ENCODE data around the gene NFE2L2.

NFE2L2 gene

DNA sequence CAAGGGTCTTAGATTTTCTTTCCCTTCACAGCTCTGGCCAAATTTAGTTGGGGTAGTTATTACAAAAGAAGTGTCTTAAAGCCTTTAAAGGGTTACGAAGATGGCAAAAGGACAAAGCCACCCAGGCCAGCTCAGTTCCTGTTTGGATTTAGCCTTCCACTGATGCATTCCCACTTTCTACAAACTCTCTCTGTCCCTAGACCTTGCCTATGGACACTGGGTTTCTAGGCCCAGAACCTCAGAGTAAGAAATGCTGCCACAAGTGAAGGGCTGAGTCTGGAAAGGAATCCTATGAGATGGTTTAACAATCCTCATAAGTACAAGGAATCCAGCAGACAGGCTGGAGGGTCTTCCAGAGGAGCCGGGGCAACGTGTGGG, 13.4 kb downstream of the NFE2L2 start:
- Histone ChIP-seq H3K9ac (ENCODE audit: low read length) (no peak overlapping the region), H4K20me1 (ENCODE audit: low read depth, low read length) (peaks cover 40% of the 10 kb centered on the region; the same call in 1 of the 2 replicates), H3K27ac (ENCODE audit: low read depth, low read length) (no peak overlapping the region), H3K9me2 (replicated peaks; ENCODE audit: insufficient read depth, low read length) (no peaks in the 10 kb centered on the region), H3K9me3 (ENCODE audit: insufficient read depth, low read length) (no peaks in the 10 kb centered on the region), H3K4me2 (ENCODE audit: low read depth, low read length, poor library complexity, severe bottlenecking) (no peak overlapping the region), H3K27me3 (ENCODE audit: low read length) (no peaks in the 10 kb centered on the region), H3K4me3 (ENCODE audit: insufficient read depth, low read length, poor library complexity, severe bottlenecking) (no peak overlapping the region), H3F3A (ENCODE audit: insufficient read depth) (no peaks in the 10 kb centered on the region), H3K36me3 (ENCODE audit: low read length) (no peaks in the 10 kb centered on the region), H2AFZ (ENCODE audit: low read depth, low read length, severe bottlenecking) (no peak overlapping the region), H3K79me2 (ENCODE audit: insufficient read depth, low read length) (peaks cover 100% of the 10 kb centered on the region)
- no peak for TF ChIP-seq EZH2phosphoT487 (conservative IDR thresholded peaks at IDR 0.05; ENCODE audit: low read length)
- TF ChIP-seq, protein P1, sequence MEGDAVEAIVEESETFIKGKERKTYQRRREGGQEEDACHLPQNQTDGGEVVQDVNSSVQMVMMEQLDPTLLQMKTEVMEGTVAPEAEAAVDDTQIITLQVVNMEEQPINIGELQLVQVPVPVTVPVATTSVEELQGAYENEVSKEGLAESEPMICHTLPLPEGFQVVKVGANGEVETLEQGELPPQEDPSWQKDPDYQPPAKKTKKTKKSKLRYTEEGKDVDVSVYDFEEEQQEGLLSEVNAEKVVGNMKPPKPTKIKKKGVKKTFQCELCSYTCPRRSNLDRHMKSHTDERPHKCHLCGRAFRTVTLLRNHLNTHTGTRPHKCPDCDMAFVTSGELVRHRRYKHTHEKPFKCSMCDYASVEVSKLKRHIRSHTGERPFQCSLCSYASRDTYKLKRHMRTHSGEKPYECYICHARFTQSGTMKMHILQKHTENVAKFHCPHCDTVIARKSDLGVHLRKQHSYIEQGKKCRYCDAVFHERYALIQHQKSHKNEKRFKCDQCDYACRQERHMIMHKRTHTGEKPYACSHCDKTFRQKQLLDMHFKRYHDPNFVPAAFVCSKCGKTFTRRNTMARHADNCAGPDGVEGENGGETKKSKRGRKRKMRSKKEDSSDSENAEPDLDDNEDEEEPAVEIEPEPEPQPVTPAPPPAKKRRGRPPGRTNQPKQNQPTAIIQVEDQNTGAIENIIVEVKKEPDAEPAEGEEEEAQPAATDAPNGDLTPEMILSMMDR (IDR thresholded peaks at IDR 0.05; ENCODE audit: insufficient read depth, low read length, poor library complexity, severe bottlenecking): no peak

DNA sequence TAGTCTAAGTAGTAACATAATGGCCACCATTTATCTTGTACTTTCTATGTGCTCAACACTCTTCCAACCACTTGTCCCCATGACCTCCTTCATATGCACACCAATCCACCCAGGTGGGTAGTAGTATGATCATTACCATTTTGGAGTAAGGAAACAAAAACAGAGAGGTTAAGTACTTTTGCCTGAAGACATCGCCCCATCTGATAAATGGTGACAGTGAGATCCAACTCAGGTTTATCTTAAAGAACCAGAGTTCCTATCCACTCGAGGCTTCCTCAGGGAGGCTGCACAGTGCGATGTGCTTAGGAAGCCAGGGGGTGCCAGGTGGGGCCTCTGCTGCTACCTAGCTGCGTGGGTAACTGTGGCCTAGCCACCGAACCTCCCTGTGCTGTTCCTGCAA, 14.1 kb downstream of the NFE2L2 start:
- Histone ChIP-seq H3K9ac (ENCODE audit: low read length) (no peak overlapping the region), H3K9me3 (ENCODE audit: insufficient read depth, low read length) (no peaks in the 10 kb centered on the region), H3F3A (ENCODE audit: insufficient read depth) (no peaks in the 10 kb centered on the region), H3K79me2 (ENCODE audit: insufficient read depth, low read length) (peaks cover 100% of the 10 kb centered on the region), H3K27me3 (ENCODE audit: low read length) (no peaks in the 10 kb centered on the region), H4K20me1 (ENCODE audit: low read depth, low read length) (peaks cover 37% of the 10 kb centered on the region; the same call in 1 of the 2 replicates), H3K27ac (ENCODE audit: low read depth, low read length) (no peak overlapping the region), H2AFZ (ENCODE audit: low read depth, low read length, severe bottlenecking) (no peak overlapping the region), H3K36me3 (ENCODE audit: low read length) (no peaks in the 10 kb centered on the region), H3K9me2 (replicated peaks; ENCODE audit: insufficient read depth, low read length) (no peaks in the 10 kb centered on the region), H3K4me2 (ENCODE audit: low read depth, low read length, poor library complexity, severe bottlenecking) (no peak overlapping the region), H3K4me3 (ENCODE audit: insufficient read depth, low read length, poor library complexity, severe bottlenecking) (no peak overlapping the region)
- TF ChIP-seq, protein P1 (IDR thresholded peaks at IDR 0.05; ENCODE audit: insufficient read depth, low read length, poor library complexity, severe bottlenecking): no peak
- no peak for TF ChIP-seq EZH2phosphoT487 (conservative IDR thresholded peaks at IDR 0.05; ENCODE audit: low read length)

DNA sequence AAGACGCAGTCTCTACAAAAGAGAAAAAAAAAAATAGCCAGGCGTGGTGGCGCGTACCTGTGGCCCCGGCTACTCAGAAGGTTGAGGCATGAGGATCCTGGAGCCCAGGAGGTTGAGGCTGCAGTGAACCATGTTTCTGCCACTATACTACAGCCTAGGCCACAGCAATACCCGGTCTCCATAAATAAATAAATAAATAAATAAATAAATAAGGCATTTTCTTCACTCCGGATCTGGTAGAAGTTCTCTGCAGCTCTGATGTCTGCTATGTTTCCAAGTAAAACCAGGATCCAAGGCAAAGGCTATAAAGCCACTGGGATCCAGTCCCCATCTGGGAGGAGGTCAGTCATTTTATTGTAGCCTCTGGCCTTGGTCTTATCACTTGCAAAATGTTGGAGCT, 15.5 kb downstream of the NFE2L2 start:
- no peaks in the 10 kb centered on the region for H3F3A ChIP-seq (ENCODE audit: insufficient read depth)
- no peaks in the 10 kb centered on the region for H3K36me3 ChIP-seq (ENCODE audit: low read length)
- no peaks in the 10 kb centered on the region for H3K9me2 ChIP-seq (replicated peaks; ENCODE audit: insufficient read depth, low read length)
- H3K9ac ChIP-seq (ENCODE audit: low read length): no peak overlapping the region
- TF ChIP-seq, protein P1 (IDR thresholded peaks at IDR 0.05; ENCODE audit: insufficient read depth, low read length, poor library complexity, severe bottlenecking): no peak
- TF ChIP-seq EZH2phosphoT487 (conservative IDR thresholded peaks at IDR 0.05; ENCODE audit: low read length): no peak
- H3K9me3 ChIP-seq (ENCODE audit: insufficient read depth, low read length): no peaks in the 10 kb centered on the region
- H3K4me3 ChIP-seq (ENCODE audit: insufficient read depth, low read length, poor library complexity, severe bottlenecking): no peak overlapping the region
- H3K27ac ChIP-seq (ENCODE audit: low read depth, low read length): no peak overlapping the region
- peaks cover 33% of the 10 kb centered on the region; the same call in 1 of the 2 replicates for H4K20me1 ChIP-seq (ENCODE audit: low read depth, low read length)
- no peaks in the 10 kb centered on the region for H3K27me3 ChIP-seq (ENCODE audit: low read length)
- no peak overlapping the region for H3K4me2 ChIP-seq (ENCODE audit: low read depth, low read length, poor library complexity, severe bottlenecking)
- peaks cover 100% of the 10 kb centered on the region for H3K79me2 ChIP-seq (ENCODE audit: insufficient read depth, low read length)
- no peak overlapping the region for H2AFZ ChIP-seq (ENCODE audit: low read depth, low read length, severe bottlenecking)

Measured in SU-DHL-6 (cell line).